Ishikawa (cell line): ENCODE data around the gene NOXO1.

ENCODE experiments used
- CEBPB ChIP-seq: IDR thresholded peaks from 2 replicates; pipeline ENCODE4 v1.6.1; 2012
- EGR1 ChIP-seq: IDR thresholded peaks from 2 replicates; pipeline ENCODE4 v1.6.1; 2012
- EP300 ChIP-seq: IDR thresholded peaks from 2 replicates; pipeline ENCODE4 v1.6.1; 2012; ENCODE audit warnings: borderline replicate concordance
- FOXM1 ChIP-seq: IDR thresholded peaks from 2 replicates; pipeline ENCODE4 v1.6.1; 2012; ENCODE audit warnings: low read depth, borderline replicate concordance
- MAX ChIP-seq: IDR thresholded peaks from 2 replicates; pipeline ENCODE4 v1.6.1; 2012
- RAD21 ChIP-seq: IDR thresholded peaks from 2 replicates; pipeline ENCODE4 v1.6.1; 2012; ENCODE audit warnings: low read depth
- TAF1 ChIP-seq: IDR thresholded peaks from 2 replicates; pipeline ENCODE4 v1.6.1; 2012; ENCODE audit warnings: low read depth, mild to moderate bottlenecking
- YY1 ChIP-seq: IDR thresholded peaks from 2 replicates; pipeline ENCODE4 v1.6.1; 2012; ENCODE audit warnings: low read depth
- ZBTB7A ChIP-seq: IDR thresholded peaks from 2 replicates; pipeline ENCODE4 v1.6.1; 2012; ENCODE audit warnings: low read depth
- TF ChIP-seq, protein P1 (sequence below): IDR thresholded peaks from 2 replicates; pipeline ENCODE4 v1.6.1; 2012; ENCODE audit warnings: low read depth, mild to moderate bottlenecking

- no peak for TF ChIP-seq CEBPB
- TF ChIP-seq, protein P1, sequence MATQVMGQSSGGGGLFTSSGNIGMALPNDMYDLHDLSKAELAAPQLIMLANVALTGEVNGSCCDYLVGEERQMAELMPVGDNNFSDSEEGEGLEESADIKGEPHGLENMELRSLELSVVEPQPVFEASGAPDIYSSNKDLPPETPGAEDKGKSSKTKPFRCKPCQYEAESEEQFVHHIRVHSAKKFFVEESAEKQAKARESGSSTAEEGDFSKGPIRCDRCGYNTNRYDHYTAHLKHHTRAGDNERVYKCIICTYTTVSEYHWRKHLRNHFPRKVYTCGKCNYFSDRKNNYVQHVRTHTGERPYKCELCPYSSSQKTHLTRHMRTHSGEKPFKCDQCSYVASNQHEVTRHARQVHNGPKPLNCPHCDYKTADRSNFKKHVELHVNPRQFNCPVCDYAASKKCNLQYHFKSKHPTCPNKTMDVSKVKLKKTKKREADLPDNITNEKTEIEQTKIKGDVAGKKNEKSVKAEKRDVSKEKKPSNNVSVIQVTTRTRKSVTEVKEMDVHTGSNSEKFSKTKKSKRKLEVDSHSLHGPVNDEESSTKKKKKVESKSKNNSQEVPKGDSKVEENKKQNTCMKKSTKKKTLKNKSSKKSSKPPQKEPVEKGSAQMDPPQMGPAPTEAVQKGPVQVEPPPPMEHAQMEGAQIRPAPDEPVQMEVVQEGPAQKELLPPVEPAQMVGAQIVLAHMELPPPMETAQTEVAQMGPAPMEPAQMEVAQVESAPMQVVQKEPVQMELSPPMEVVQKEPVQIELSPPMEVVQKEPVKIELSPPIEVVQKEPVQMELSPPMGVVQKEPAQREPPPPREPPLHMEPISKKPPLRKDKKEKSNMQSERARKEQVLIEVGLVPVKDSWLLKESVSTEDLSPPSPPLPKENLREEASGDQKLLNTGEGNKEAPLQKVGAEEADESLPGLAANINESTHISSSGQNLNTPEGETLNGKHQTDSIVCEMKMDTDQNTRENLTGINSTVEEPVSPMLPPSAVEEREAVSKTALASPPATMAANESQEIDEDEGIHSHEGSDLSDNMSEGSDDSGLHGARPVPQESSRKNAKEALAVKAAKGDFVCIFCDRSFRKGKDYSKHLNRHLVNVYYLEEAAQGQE, result no peak
- TF ChIP-seq ZBTB7A, result peak; percentile 55
- no peak for TF ChIP-seq TAF1
- TF ChIP-seq YY1, result no peak
- TF ChIP-seq RAD21, result no peak
- TF ChIP-seq FOXM1, result no peak
- no peak for TF ChIP-seq EP300
- peak; percentile 72 for TF ChIP-seq MAX
- no peak for TF ChIP-seq EGR1
These were observed 38.9 kb upstream of the NOXO1 start for GRCh38 chr16:2019921-2020831.
